Upper lobe of left lung (tissue), 6 donors: ENCODE data around the gene GPR84. TPM values are rescaled to one million over a fixed set of nuclear protein-coding genes. Genes with fewer than 3 reads are reported as not detected.

Experiments
- ATAC-seq, 2 donors: fragments of 200-7000 bp; cut with Tn5 transposase; one replicate each; pipeline ENCODE4 v1.9.1; 2022; ENCODE audit warnings: mild to moderate bottlenecking in 2 of 2, moderate library complexity in 2 of 2; ENCODE audit not compliant: low FRiP score in 2 of 2
- DNase-seq, 2 donors: peaks; one replicate each; pipeline ENCODE4 v3.0.0-alpha.2; 2019 to 2020
- H3K27ac ChIP-seq, 4 donors: fragments of 200-600 bp; sonication (generic); one replicate each; pipeline ENCODE4 v1.5.1; 2016 to 2019
- H3K27me3 ChIP-seq, 4 donors: fragments of 200-600 bp; sonication (generic); one replicate each; pipeline ENCODE4 v1.5.1; 2017 to 2019
- H3K36me3 ChIP-seq, 4 donors: fragments of 200-600 bp; sonication (generic); one replicate each; pipeline ENCODE4 v1.5.1; 2016 to 2019
- H3K4me1 ChIP-seq, 4 donors: fragments of 200-600 bp; sonication (generic); one replicate each; pipeline ENCODE4 v1.5.1; 2018 to 2019
- H3K4me3 ChIP-seq, 4 donors: fragments of 200-600 bp; sonication (generic); one replicate each; pipeline ENCODE4 v1.5.1; 2017 to 2019; ENCODE audit warnings: mild to moderate bottlenecking in 2 of 4, moderate library complexity in 1 of 4
- H3K9me3 ChIP-seq, 4 donors: fragments of 200-600 bp; sonication (generic); one replicate each; pipeline ENCODE4 v1.5.1; 2018 to 2019
- CTCF ChIP-seq, 6 experiments: fragments of 450-650 bp in 4 of 6; fragments of 200-600 bp in 2 of 6; sonication (generic) in 2 of 6; IDR thresholded peaks; one replicate each; pipeline ENCODE4 v1.5.1; 2016 to 2019; ENCODE audit warnings: antibody characterized with exemption in 6 of 6
- EP300 ChIP-seq, 4 donors: sonication (generic); formaldehyde crosslinking; IDR thresholded peaks; one replicate each; pipeline ENCODE4 v1.5.1; 2017; ENCODE audit warnings: antibody characterized with exemption in 4 of 4, control low read depth in 2 of 4
- POLR2A ChIP-seq, 4 donors: fragments of 450-650 bp; IDR thresholded peaks; one replicate each; pipeline ENCODE4 v1.5.1; 2016 to 2017; ENCODE audit warnings: antibody characterized with exemption in 4 of 4, mild to moderate bottlenecking in 2 of 4
- POLR2AphosphoS5 ChIP-seq, 2 donors: sonication (generic); formaldehyde crosslinking; IDR thresholded peaks; one replicate each; pipeline ENCODE4 v1.5.1; 2017; ENCODE audit warnings: antibody characterized with exemption in 2 of 2
- WGBS, 2 donors: methylation state at CpG; one replicate each; pipeline ENCODE4 v1.1.5; 2017 to 2018; 5-methylcytosine and 5-hydroxymethylcytosine counted together
- total RNA-seq, 6 donors: library from RNA; depleted of rRNA in 4 of 6; stranded (reverse); fragments of >200 nt in 4 of 6; gene quantifications; one replicate each; pipeline versions ENCODE4 v1.1.0 to v1.2.1, GENCODE V29; 2016 to 2021
- donor health status: DM: no; HTN: no; CAD: no; lungs with moderate emphysema.
- donor health status: DM: no; HTN: yes; CAD: no; lungs with severe emphysema.

The GPR84 gene
- total RNA-seq, 6 donors from 2014 or later = 0.39 to 2.1 (median 1.1) TPM; not detected in 2

DNA sequence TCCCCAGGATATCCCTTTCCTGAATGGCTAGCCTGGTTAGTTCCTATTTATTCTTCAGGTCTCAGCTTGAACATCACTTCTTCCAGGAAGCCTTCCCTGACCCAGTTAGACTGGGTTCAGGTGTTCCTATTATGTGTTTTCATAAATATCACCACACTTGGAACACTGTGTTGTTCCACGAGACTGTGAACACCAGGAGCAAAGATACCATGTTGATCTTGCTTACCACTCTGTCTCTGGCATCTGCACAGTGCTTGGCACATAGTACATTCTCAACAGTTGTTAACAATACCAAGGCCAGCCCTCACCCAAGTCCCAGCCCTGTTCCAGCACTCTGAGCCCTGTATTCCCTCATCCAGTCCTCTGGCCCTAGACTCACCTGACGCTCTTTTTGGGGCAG, 33.9 kb upstream of the GPR84 start:
- WGBS, 2 donors = 91 to 94% methylated on average over 2 of the region's 2 CpGs

DNA sequence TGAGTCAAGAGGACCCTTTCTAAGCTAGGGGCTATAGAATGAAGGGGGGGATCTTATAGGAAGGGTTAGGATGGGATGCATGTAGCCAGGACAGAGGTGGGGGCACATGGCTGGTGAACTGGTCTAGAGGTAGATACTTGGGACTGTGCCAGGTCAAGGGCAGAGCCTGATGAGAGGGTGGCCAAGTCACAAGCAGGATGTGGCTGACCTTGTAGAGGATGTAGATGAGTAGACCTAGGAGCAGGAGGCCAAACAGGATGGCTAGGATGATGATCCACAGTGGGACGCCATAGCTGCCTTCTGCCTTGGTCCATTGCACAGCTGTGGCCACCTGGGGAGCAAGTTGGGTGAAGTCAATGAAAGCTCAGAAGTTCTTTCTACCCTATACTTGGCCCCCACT, 32.9 kb upstream of the GPR84 start:
- H3K27me3 ChIP-seq = no peaks in the 10 kb centered on the region
- peaks cover 0 to 14% (median 3%) of the 10 kb centered on the region in 4 donors for H3K4me1 ChIP-seq
- TF ChIP-seq CTCF (IDR thresholded peaks at IDR 0.05) (no peak), POLR2AphosphoS5 (IDR thresholded peaks at IDR 0.05) (no peak), POLR2A (IDR thresholded peaks at IDR 0.05) (no peak), EP300 (IDR thresholded peaks at IDR 0.05) (no peak)
- H3K36me3 ChIP-seq = peaks cover 14 to 92% (median 68%) of the 10 kb centered on the region in 4 donors
- H3K27ac ChIP-seq = no peak overlapping the region
- WGBS, 2 donors = 89 to 100% methylated on average over 1 of the region's 1 CpG
- H3K9me3 ChIP-seq = no peaks in the 10 kb centered on the region
- no peak for ATAC-seq
- DNase-seq = no peak
- H3K4me3 ChIP-seq = no peak overlapping the region

More for the DNA sequence above, 33.9 kb upstream of the GPR84 start:
- no peak for TF ChIP-seq CTCF (IDR thresholded peaks at IDR 0.05)
- TF ChIP-seq POLR2A (IDR thresholded peaks at IDR 0.05) = no peak
- no peak for TF ChIP-seq EP300 (IDR thresholded peaks at IDR 0.05)
- no peak for TF ChIP-seq POLR2AphosphoS5 (IDR thresholded peaks at IDR 0.05)
- Histone ChIP-seq H3K4me1 (peaks cover 0 to 5% (median 3%) of the 10 kb centered on the region in 4 donors), H3K36me3 (peaks cover 15 to 100% (median 77%) of the 10 kb centered on the region in 4 donors), H3K4me3 (no peak overlapping the region), H3K27ac (no peak overlapping the region), H3K27me3 (no peaks in the 10 kb centered on the region), H3K9me3 (no peaks in the 10 kb centered on the region)
- no peak for DNase-seq
- no peak for ATAC-seq

DNA sequence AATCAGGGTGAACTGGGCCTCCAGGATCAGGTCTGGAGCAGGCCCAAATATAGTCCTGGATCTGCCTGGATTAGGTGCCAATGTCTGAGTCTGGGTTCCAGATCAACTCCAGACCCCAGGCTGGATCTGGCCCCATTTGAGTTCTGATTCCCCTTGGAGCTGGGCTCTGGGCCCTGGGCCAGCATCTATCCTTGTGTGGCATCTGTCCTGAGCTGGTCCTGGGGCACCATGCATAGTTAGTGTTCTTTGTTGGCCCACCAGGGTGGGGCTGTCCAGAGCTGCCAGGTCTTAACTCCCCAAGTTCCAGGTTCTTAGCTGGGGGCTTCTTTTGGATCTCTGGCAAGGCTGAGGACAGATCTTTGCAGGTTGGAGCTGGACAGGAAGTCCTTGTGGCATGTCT, 31.3 kb upstream of the GPR84 start:
- TF ChIP-seq CTCF (IDR thresholded peaks at IDR 0.05) (no peak), POLR2A (IDR thresholded peaks at IDR 0.05) (no peak), EP300 (IDR thresholded peaks at IDR 0.05) (no peak), POLR2AphosphoS5 (IDR thresholded peaks at IDR 0.05) (no peak)
- H3K9me3 ChIP-seq = no peaks in the 10 kb centered on the region
- no peak overlapping the region for H3K27ac ChIP-seq
- ATAC-seq = no peak
- H3K27me3 ChIP-seq = no peaks in the 10 kb centered on the region
- no peak overlapping the region for H3K4me3 ChIP-seq
- peaks cover 4 to 76% (median 52%) of the 10 kb centered on the region in 4 donors for H3K36me3 ChIP-seq
- DNase-seq = no peak
- peaks cover 7 to 27% (median 12%) of the 10 kb centered on the region in 4 donors for H3K4me1 ChIP-seq

DNA sequence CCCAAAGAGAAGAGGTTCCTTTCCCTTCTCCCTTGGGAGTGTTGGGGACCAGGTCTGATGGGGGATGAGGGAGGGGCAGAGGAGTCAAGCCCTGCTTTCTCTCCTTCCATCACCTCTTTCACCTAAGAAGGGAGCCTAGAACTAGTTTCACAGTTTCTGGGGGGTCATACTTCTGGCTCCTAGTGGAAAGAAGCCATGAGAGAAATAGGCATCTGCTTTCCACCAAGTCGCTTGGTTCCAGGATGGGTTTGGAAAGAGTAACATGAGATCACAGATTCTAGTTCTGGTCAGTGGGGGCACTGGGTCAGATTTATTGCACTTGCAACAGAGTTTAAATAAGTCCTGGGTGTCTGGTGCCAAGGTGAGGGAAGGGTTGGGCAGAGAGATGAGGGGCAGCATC, 30.7 kb upstream of the GPR84 start:
- DNase-seq = no peak
- Histone ChIP-seq H3K4me3 (no peak overlapping the region), H3K36me3 (peaks cover 4 to 70% (median 47%) of the 10 kb centered on the region in 4 donors), H3K27ac (no peak overlapping the region), H3K27me3 (no peaks in the 10 kb centered on the region), H3K4me1 (peaks cover 7 to 27% (median 12%) of the 10 kb centered on the region in 4 donors), H3K9me3 (no peaks in the 10 kb centered on the region)
- no peak for ATAC-seq
- TF ChIP-seq EP300 (IDR thresholded peaks at IDR 0.05) = no peak
- no peak for TF ChIP-seq CTCF (IDR thresholded peaks at IDR 0.05)
- TF ChIP-seq POLR2AphosphoS5 (IDR thresholded peaks at IDR 0.05) = no peak
- TF ChIP-seq POLR2A (IDR thresholded peaks at IDR 0.05) = no peak
- WGBS, 2 donors = 81 to 87% methylated on average over 1 of the region's 1 CpG

DNA sequence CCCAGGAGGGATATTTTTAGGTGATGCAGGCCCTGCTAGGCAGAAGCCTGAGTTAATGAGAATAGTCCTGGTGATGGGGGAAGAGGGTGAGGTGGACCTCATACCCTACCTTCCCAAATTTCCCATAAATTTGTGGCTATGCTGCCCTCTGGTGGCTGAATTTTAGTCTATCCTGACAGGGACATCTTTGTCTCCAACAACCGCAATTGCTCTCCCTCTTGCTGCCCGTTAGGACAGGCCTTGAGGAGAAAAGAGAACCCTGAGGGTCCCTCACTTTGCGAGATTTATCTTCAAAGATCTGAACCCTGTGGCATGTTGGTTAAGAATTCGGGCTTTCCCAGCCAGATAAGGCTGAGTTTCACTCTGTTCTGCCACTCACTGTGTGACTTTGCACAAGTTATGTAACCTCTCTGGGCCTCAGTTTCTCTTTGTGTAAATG, 30.0 kb upstream of the GPR84 start:
- ATAC-seq (peak in 1 of 2 donors; percentile 56), DNase-seq (no peak)
- peaks cover 4 to 63% (median 44%) of the 10 kb centered on the region in 4 donors for H3K36me3 ChIP-seq
- H3K27ac ChIP-seq = peak overlapping the region in 2 of 4 donors; percentile 5 to 52
- H3K9me3 ChIP-seq = no peaks in the 10 kb centered on the region
- H3K4me1 ChIP-seq = peaks cover 7 to 27% (median 12%) of the 10 kb centered on the region in 4 donors
- no peak overlapping the region for H3K4me3 ChIP-seq
- 39 to 54% methylated on average over 4 of the region's 4 CpGs for WGBS, 2 donors
- TF ChIP-seq POLR2A (IDR thresholded peaks at IDR 0.05) (no peak), CTCF (IDR thresholded peaks at IDR 0.05) (peak; percentile 53 to 63 (median 56))
- no peaks in the 10 kb centered on the region for H3K27me3 ChIP-seq
